GM19035 (cell line): ENCODE measurements around the gene GOLGA8B.
A peak's percentile ranks its signal among the peaks of the same experiment; 100 is the strongest.
"Not testable (repeated sequence)": the region's sequence is repeated elsewhere in the genome, so short reads cannot be mapped to it uniquely, and the experiment has no call there.

Experiments
- ATAC-seq: cut with Tn5 transposase; IDR thresholded peaks from one replicate; pipeline ENCODE4 v1.9.1; 2021; ENCODE audit not compliant: unreplicated experiment

GOLGA8B gene

DNA sequence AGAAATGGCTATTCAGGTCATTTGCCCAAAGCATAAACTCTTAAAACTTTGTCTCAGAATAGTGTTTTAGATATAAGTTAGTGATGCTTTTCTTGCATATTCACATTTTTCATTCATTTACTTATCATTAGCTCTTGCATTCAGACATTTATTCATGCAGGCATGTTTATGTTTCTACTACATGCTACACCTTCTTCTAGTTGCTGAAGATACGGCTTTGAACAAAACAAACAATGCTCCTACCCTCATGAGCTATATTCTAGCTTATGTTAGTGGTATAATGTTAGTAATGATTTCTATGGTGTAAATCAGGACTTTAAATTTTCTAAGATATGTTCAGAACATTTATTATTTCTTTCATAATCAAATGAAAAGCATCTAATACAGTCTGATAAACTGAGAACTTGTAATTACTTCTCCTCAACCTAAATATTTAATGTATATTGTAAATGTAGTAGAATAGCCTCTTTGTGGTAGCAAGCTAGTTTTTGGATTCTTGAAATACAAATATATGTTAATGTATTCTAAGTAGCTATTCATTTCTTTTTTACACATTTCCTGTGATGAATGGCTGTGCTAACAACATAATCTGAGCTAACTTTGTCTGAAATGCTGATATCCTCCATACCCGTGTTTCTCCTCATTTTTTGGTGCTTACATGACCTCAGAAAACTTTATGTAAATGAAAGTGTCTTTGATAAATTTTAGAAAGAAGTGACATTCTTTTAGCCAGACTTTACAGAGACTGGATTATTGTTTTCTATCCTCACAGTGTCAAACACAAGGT lies 15.5 kb upstream of the GOLGA8B start:
- no peak for ATAC-seq

DNA sequence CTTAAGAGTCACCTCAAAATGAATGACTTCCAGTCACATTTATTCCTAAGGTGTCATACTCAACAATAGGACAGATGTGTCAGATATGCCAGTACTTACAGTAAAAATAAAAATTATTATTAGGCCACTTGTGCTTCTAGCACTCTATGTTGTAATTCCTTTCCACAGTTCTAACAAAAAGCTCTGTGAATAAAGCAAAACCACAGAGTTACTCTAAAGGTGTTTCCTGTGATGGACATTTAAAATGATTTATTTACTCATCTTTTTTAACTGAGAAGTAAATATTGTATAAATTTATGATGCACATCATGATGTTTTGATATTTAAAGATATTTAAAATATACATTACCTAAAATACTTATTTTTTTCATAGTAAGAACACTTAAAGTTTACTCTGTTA lies 13.9 kb upstream of the GOLGA8B start:
- ATAC-seq, result no peak

DNA sequence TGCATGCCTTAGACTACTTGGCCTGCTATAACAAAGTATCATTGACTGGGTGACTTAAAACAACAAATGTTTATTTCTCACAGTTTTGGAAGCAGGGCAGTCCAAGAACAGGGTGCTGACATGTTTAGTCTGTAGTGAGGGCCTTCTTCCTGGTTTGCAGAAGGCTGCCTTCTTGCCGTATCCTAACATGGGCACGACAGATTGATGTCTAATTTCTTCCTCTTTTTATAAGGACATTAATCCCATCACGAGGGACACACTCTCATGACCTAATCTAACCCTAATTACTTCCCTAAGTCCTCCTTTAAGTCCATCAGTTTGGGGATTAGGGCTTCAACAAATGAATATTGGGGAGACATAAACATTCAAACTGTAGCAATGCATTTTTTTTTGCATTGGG lies 10.9 kb upstream of the GOLGA8B start:
- no peak for ATAC-seq

DNA sequence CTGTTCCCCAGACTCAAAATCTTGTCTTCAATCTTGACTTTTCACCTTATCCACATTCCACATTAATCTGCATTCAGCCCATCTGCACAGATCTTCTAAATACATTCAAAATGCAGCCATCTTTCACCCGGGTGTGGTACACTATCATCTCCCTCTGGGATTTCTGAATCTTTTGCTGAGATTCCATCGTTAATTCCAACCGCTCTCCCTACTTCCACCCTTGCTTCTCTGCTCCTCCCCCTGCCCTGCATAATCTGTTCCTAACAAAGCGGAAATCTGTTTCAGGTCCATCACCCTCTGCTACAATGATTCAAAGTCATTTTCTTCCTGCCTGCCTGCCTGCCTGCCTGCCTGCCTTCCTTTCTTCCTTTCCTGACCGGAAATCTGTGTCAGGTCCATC lies 7.9 kb upstream of the GOLGA8B start:
- no peak for ATAC-seq

DNA sequence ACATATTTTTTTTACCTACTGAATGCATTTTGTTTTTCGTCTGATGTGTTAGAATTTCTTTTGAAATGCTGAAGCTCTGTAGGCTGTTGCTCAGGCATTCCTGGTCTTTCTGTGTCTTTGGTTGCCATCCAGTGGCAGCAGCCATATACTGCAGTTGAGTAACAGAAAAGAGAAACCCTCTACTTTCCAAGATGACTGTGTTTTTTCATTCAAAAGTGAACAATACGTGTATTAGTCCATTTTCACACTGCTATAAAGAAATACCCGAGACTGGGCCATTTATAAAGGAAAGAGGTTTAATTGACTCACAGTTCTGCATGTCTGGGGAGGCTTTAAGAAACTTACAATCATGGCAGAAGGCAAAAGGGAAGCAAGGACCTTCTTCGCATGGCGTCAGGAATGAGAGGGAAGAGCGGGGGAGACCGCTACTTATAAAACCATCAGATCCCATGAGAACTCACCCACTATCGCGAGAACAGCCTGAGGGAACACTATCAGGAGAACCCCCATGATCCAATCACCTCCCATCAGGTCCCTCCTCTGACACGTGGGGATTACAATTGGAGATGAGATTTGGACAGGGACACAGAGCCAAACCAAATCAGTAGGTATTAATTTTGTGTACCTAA lies 4.7 kb upstream of the GOLGA8B start:
- ATAC-seq, result no peak

DNA sequence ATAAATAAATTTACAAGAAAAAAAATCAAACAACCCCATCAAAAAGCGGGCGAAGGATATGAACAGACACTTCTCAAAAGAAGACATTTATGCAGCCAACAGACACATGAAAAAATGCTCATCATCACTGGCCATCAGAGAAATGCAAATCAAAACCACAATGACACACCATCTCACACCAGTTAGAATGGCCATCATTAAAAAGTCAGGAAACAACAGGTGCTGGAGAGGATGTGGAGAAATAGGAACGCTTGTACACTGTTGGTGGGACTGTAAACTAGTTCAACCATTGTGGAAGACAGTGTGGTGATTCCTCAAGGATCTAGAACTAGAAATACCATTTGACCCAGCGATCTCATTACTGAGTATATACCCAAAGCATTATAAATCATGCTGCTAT lies 2.5 kb upstream of the GOLGA8B start:
- ATAC-seq, result not testable (repeated sequence)

DNA sequence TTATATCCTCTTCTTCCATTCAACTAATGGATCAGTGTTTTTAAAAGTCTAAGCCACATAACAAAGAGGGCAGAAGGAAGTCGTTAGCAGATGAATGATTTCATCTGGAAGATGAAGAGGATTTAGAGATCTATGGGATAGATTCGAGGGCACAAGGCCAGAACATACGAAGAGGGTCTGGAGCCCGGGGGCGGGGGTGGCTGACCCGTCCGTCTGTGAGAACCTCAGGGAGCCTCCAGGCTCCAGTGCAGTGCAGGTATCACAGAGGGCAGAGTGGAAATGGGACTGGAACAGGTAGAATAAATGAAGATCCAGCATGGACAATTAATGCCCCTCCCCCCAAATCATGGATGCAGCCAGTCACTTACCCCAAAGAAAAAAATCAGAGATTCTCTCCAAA lies 1.5 kb upstream of the GOLGA8B start:
- ATAC-seq, result no peak

DNA sequence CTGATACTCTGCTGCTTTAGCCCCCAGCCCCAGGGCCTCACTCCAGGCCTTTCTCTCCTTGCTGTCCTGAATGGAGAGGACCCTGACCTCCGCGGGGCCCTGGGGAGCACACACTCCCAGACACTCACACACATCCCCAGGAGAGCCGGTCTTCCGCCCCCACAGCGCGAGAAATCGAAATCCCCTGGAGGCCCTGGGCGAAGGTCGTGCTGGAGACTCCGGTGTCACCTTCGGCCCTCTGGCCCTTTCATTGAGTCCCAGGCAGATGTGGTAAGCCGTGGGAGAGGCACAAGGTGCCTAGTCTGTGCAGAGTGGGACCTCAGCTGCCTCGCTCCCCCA lies 848 bp upstream of the GOLGA8B start:
- no peak for ATAC-seq

DNA sequence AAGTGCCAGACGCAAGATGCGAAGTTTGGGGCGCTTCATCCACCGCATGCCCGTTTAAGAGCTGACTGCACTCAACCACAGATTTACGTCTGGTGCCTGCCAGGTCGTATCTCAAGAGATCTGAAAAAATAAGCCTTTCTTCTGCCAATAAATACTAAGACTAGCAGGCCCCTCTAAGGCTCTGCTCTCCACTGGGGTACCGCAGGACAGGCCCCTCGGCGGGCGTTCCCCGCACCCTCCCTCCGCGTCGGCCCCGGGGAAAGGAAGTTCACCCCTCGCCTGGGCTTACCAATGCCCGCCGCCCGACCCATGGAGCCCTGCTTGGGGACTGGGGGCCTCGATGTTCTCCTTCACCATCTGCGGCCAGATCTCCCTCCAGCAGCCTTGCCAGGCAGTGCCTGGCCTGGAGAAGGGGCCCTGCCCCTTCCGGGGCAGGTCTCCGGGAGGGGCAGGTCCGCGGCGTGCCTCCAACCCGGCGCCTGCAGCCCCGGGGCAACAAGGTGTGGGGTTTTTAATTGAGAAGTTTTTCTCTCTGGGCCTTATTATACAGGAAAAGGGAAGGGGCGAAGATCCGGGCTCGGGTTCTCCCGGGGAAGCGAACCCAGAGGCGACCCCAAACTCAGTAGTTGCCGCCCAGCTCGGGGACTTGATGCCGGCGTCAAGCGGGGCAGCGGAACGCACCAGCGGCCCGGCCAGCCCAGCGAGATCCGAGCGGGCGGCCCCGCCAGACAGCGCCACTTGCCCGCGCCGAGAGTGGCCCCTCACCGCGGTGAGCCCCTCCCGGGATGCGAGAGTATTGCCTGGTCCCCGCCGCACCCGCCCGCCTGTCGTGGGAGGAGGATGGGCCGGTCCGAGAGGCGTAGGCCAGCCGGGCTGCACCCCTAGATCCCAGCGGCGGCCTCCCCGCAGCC lies 735 bp downstream of the GOLGA8B start:
- ATAC-seq, result peak; percentile 53

DNA sequence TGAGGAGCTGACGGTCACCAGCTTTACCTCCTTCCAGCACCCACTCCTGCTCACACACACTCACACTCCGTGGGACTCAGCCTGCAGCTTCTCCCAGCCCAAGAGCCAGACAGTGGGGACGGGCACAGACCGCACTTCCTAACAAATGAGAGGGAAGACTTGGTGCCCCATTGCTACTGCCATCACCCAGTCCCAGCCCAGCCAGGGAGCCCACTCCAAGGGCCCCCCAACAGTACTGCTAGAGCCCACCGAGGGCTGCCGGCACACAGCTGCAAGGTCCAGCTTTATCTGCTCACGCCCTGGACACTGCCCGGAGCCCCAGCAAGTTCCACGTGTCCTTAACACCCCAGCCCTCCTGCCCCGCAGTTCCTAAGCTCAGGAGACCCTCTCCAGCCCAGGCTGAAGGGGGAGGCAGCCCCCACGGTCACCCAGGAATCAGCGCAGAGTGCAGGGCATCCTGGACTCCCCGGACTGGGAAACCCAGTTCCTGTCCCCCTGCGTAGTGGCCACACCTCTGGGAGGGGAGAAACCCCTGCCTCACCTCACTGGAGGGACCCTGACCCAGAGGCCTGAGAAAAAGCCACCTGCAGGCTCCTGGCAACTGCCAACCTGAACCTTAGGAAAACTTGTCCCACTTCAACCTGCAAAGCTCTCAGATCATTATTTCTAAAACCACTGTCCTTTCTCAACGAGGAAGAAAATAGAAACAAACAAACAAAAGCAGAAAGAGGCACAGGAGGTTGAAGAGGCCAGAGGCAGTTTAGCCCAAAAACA lies 1.6 kb downstream of the GOLGA8B start:
- not testable (repeated sequence) for ATAC-seq

DNA sequence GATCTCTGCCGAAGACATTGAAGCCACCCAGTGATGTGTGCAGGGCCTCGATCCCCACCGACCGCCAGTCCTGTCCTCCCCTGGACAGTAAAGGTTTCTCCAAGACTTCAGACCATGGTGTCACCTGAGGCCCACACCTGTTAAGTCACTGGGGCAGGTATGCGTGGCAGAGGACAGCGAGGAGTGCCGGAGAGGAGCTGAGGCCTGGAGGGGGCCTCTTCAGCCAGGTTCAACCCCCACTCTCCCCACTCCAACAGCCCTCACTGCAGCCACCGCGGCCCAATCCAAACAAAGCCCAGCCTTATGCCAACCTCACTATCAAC lies 2.4 kb downstream of the GOLGA8B start:
- ATAC-seq, result no peak

DNA sequence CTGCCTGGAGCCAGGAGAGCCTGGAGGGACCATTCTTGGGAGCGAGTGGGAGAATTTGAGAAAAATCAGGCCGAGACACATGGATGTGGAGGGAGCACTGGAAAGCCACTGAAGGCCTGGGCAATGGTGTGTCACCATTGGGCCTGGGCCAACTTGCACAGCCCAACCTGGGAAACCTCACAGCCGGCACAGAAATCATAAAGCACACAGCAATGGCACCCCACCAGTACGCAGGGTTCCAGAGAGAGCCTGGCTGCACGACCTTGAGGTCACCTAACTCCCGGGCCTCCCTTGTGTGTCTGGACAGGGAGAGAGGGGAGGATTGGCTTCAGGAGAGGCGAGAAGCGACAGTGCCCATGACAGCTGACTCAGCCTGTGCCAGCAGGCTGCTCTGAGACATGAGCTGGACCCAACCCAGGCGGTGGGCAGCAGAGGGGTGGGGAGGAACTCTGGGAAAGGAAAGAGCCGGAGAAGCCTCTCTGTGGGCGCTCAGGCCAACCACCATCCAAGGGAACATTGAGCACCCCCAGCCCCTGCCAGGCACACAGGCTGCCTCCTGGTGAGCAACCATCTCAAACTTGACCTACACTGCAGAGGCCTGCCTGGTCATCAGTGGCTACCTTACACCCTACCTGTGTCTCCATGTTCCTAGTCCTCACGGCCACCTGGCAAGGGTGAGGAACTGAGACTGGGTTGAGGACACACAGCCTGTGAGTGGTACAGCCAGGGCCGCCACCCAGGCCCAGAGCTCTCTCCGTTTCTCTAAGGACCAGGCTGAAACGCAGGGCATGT lies 3.0 kb downstream of the GOLGA8B start:
- not testable (repeated sequence) for ATAC-seq

DNA sequence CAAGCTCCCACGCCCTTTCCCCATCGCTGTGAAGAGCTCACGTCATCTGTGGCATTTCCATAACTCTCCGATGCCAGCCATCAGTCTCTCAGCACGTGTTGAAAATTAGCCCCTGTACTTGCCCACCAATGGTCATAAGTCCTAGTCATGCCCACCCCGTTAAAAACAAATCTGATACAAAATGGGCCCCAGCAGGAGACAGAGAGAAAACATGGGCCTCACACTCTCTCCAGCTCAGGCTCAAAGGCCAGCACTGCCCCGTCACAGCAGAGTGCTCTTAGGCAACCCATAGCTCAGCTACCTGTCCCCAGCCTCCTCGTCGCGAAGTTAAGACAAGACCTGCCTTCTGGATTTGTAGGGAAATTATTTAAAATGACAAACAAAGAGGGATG lies 5.2 kb downstream of the GOLGA8B start:
- ATAC-seq, result no peak

DNA sequence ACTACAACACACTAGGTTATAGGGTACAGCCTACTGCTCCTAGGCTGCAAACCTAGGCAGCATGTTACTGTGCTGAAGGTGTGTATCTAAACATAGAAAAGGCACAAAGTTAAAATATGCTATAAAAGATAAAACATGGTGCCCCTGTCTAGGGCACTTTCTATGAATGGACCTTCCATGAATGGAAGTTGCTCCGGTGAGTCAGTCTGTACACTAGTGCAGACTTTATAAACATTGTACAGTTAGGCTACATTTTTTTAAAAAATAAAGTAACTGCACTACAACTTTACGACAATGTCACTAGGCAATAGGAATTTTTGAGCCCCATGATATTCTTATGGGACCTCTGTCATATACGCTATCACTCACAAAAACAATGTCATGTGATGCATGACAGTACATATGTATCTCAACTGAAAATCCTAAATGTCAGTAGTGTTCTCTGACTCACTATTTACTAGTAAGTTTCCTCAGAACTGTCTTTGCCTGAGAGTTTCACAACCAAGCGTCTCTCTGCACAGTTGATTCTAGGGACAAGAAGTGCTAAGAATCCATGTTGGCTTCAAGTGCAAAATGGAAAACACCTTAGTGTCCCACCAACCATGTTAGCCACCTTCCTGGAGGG lies 5.7 kb downstream of the GOLGA8B start:
- not testable (repeated sequence) for ATAC-seq

DNA sequence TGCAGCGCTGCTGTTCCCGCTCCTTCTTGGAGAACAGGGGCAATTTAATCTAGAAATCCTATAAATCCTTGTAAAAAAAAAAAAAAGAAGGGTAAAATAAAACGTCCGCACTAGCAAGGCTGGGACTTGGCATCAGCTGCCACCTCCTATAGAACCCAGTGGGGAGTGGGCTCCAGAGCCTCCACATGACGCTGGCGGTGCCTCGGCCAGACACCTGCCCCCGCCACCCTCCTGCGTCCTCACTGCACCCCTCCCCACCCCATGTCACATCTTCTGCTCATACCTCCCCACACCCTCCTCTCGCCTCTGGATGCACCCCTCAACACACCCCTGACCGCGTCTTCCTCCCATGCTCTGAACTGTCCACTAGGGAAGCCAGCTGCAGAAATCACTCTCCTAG lies 8.4 kb downstream of the GOLGA8B start:
- ATAC-seq, result not testable (repeated sequence)

DNA sequence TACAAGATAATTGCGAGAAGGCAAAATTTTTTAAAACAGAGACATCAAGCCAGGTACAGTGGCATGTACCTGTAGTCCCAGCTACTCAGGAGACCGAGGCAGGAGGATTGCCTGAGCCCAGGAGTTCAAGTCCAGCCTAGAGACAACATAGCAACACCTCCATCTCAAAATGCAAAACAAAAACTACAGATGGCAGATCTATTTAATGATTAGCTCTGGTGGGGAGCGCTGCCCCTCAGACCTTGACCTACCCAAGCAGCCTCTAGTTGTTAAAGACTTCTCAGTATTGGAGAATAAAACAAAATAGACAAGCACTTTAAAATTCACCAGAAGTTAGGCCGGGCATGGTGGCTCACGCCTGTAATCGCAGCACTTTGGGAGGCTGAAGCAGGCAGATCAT lies 10.5 kb downstream of the GOLGA8B start:
- not testable (repeated sequence) for ATAC-seq

DNA sequence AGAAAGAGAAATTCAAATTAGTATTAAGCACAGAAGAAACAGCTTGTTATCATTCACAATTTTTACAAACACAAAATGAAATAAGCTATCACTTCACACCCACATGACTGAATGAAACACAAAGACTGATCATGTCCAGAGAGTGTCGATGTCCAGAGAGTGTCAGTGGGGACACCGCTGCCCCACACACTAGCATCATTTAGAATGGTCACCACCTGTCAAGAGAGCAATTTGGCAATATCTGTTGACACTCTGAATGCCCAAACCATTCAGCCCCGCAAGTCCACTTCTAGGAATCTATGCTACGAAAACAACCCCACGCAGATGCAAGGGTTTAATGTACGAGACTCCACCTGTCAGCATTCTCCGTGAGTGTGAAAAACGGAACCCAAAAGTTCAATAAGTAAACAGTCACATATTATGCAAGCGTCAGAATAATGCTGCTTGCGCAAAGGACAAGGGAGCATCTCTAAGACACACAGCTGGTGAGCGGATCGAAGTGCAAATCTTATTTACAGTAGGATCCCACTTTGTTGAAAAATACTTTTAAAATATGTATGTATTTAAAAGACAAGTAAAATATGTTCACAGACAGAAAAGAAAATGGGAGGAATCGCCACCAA lies 11.3 kb downstream of the GOLGA8B start:
- ATAC-seq, result not testable (repeated sequence)

DNA sequence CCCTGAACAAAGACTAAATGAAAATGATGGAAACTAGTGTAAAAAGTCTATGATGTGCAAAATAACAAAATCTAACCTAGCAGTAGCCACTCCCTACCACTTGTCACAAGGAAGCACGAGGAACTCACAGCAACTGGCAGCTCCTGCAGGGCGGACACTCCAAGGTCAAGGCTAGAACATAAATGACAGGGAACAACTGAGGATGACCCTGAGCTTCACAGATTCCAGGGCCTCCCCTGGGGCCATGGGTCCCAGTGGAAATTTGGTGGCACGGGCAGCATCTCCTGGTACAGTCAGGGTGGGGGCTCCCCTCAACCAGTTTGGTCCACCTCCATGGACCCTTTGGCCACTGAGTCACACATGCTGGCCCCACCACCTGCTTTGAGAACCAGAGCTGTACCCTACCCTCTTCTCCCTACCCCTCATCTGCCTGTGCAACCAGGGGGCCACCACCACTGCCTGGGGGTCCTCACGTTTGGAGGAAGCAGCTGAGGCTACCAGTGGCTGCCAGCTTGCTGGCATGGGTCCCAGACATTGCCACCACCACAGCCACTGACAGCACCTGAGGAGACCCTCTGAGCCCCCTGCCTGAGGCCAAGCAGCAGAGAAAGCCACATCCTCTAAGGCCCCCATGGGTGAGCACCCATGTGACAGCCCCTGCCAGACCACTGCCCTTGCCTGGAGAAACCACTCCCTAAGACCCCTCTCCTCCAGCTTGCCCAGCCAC lies 13.6 kb downstream of the GOLGA8B start:
- ATAC-seq, result not testable (repeated sequence)

DNA sequence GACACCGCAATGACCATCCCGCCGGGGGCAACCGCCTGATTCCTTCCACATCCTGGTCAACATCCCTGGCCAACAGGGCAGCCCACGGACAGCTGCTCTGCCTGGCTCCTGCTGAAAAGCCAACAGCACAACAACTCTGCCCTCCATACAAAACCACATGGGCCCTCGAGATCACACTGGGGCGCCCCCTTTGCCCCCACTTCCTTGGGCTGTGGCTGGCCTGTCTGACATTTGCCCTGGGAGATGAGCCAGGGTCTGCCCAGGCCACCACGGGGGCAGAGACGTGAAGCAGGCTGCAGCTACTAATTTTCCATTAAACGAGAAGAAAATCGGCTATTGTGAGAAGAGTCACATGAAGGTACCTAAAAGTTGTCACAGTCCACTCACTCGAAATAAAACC lies 16.3 kb downstream of the GOLGA8B start:
- ATAC-seq, result not testable (repeated sequence)
